CD4-positive, alpha-beta T cell (primary cell): Measurements from ENCODE around the gene ADARB2. TPM values are rescaled to one million over a fixed set of nuclear protein-coding genes. Genes with fewer than 3 reads are reported as not detected.

ENCODE experiments used
- ATAC-seq: fragments of 200-7000 bp; cut with Tn5 transposase; one replicate; pipeline ENCODE4 v1.10.0; 2022; ENCODE audit warnings: mild to moderate bottlenecking; ENCODE audit not compliant: poor library complexity
- CTCF ChIA-PET: fragments of 350-600 bp; sonication (Branson Sonifier 250); formaldehyde crosslinking; loops from one replicate; lab custom pipeline; 2021; ENCODE audit warnings: antibody characterized with exemption, inconsistent platforms; lab: Charles Lee
- POLR2A ChIA-PET: fragments of 350-600 bp; sonication (Branson Sonifier 250); formaldehyde crosslinking; loops from one replicate; lab custom pipeline; 2021; ENCODE audit warnings: antibody characterized with exemption, inconsistent platforms; lab: Charles Lee
- DNase-seq, 14 experiments: peaks; one replicate each; pipeline ENCODE4 v3.0.0-alpha.2; 2013 to 2020; ENCODE audit warnings: mixed read lengths in 2 of 14
- H3K27ac ChIP-seq, 2 donors: one replicate each; pipeline versions ENCODE4 v1.5.1 to v1.7.0; 2013; ENCODE audit warnings: low read length in 2 of 2, low read depth in 1 of 2, mild to moderate bottlenecking in 1 of 2
- H3K27me3 ChIP-seq, 2 experiments: 1 replicate in 1 of 2; 2 replicates in 1 of 2; pipeline versions ENCODE4 v1.6.1 to v1.7.0; 2013; ENCODE audit warnings: low read length in 2 of 2, control low read depth in 1 of 2, mild to moderate bottlenecking in 1 of 2, moderate library complexity in 1 of 2; ENCODE audit not compliant: insufficient read depth in 2 of 2, control insufficient read depth in 1 of 2
- H3K36me3 ChIP-seq: one replicate; pipeline ENCODE4 v1.6.1; 2013; ENCODE audit warnings: low read length, control low read depth; ENCODE audit not compliant: insufficient read depth
- H3K4me1 ChIP-seq: one replicate; pipeline ENCODE4 v1.6.1; 2013; ENCODE audit warnings: low read length, control low read depth; ENCODE audit not compliant: insufficient read depth
- H3K4me3 ChIP-seq: one replicate; pipeline ENCODE4 v1.5.1; 2013; ENCODE audit warnings: mild to moderate bottlenecking, low read length, moderate library complexity
- H3K9me3 ChIP-seq, 2 experiments: 1 replicate in 1 of 2; 2 replicates in 1 of 2; pipeline versions ENCODE4 v1.6.1 to v1.7.0; 2013; ENCODE audit warnings: low read length in 2 of 2, mild to moderate bottlenecking in 2 of 2, control low read depth in 1 of 2, moderate library complexity in 1 of 2; ENCODE audit not compliant: control insufficient read depth in 1 of 2, insufficient read depth in 1 of 2
- H3K27ac Mint-ChIP-seq: one replicate; pipeline ENCODE4 v1.8.0; 2020; ENCODE audit warnings: mixed read lengths
- H3K27me3 Mint-ChIP-seq: one replicate; pipeline ENCODE4 v1.8.0; 2021; ENCODE audit warnings: mixed read lengths
- H3K36me3 Mint-ChIP-seq: one replicate; pipeline ENCODE4 v1.8.0; 2021; ENCODE audit warnings: low read depth, mixed read lengths
- H3K4me1 Mint-ChIP-seq: one replicate; pipeline ENCODE4 v1.8.0; 2021; ENCODE audit warnings: low read depth, mixed read lengths
- H3K4me3 Mint-ChIP-seq: one replicate; pipeline ENCODE4 v1.8.0; 2020; ENCODE audit warnings: mild to moderate bottlenecking, mixed read lengths
- H3K9me3 Mint-ChIP-seq: one replicate; pipeline ENCODE4 v1.8.0; 2020; ENCODE audit warnings: mixed read lengths
- CTCF ChIP-seq: fragments of 200-600 bp; IDR thresholded peaks from one replicate; pipeline ENCODE4 v1.8.0; 2022; ENCODE audit warnings: antibody characterized with exemption, mild to moderate bottlenecking
- intact Hi-C, 2 experiments: fragments of 100-400 bp; cut with DNase I in 1 of 2; cut with micrococcal nuclease in 1 of 2; formaldehyde crosslinking; loops; one replicate each; pipeline versions ENCODE4 v1.15.1 to v1.9.0; 2023 to 2025; cut with DNase I, micrococcal nuclease
- total RNA-seq, 174 experiments: library from RNA in 2 of 174; stranded (reverse) in 2 of 174; gene quantifications; one replicate each; pipeline ENCODE4 v1.2.3 and lab custom pipeline; 2021 to 2026

Gene ADARB2
- total RNA-seq, 2 experiments from 2014 or later, result 0.14 TPM; not detected in 1

- Mint-ChIP-seq H3K27me3 (no peaks in the 10 kb centered on the region), H3K9me3 (no peaks in the 10 kb centered on the region), H3K4me1 (no peaks in the 10 kb centered on the region), H3K27ac (no peak overlapping the region), H3K4me3 (no peak overlapping the region), H3K36me3 (no peaks in the 10 kb centered on the region)
- no peak overlapping the region for H3K27ac ChIP-seq
- H3K36me3 ChIP-seq, result no peaks in the 10 kb centered on the region
- H3K9me3 ChIP-seq, result no peaks in the 10 kb centered on the region
- DNase-seq (no peak), ATAC-seq (no peak)
- no peaks in the 10 kb centered on the region for H3K27me3 ChIP-seq
- H3K4me3 ChIP-seq, result no peak overlapping the region
- POLR2A ChIA-PET, result no interaction called here
- TF ChIP-seq CTCF, result no peak
- H3K4me1 ChIP-seq, result no peaks in the 10 kb centered on the region
- CTCF ChIA-PET, result no interaction called here
- intact Hi-C loops, result no loop called here
These were observed 468.5 kb downstream of the ADARB2 start for GRCh38 chr10:1268831-1269230.

GRCh38 chr10:1267568-1267967 lies 469.8 kb downstream of the ADARB2 start:
- no peak for TF ChIP-seq CTCF
- CTCF ChIA-PET, result no interaction called here
- POLR2A ChIA-PET, result no interaction called here
- H3K4me3 Mint-ChIP-seq, result no peak overlapping the region
- H3K27me3 Mint-ChIP-seq, result no peaks in the 10 kb centered on the region
- H3K4me1 ChIP-seq, result no peaks in the 10 kb centered on the region
- no peak overlapping the region for H3K4me3 ChIP-seq
- intact Hi-C loops, result no loop called here
- no peak overlapping the region for H3K27ac Mint-ChIP-seq
- H3K9me3 ChIP-seq, result no peaks in the 10 kb centered on the region
- ATAC-seq, result no peak
- no peaks in the 10 kb centered on the region for H3K36me3 ChIP-seq
- H3K27ac ChIP-seq, result no peak overlapping the region
- no peaks in the 10 kb centered on the region for H3K4me1 Mint-ChIP-seq
- no peaks in the 10 kb centered on the region for H3K27me3 ChIP-seq
- no peaks in the 10 kb centered on the region for H3K9me3 Mint-ChIP-seq
- H3K36me3 Mint-ChIP-seq, result no peaks in the 10 kb centered on the region
- no peak for DNase-seq

GRCh38 chr10:1267148-1267547 lies 470.2 kb downstream of the ADARB2 start:
- intact Hi-C loops, result no loop called here
- Histone ChIP-seq H3K36me3 (no peaks in the 10 kb centered on the region), H3K27me3 (no peaks in the 10 kb centered on the region), H3K27ac (no peak overlapping the region), H3K9me3 (no peaks in the 10 kb centered on the region), H3K4me1 (no peaks in the 10 kb centered on the region), H3K4me3 (no peak overlapping the region)
- no peak overlapping the region for H3K27ac Mint-ChIP-seq
- TF ChIP-seq CTCF, result no peak
- no peaks in the 10 kb centered on the region for H3K36me3 Mint-ChIP-seq
- H3K4me3 Mint-ChIP-seq, result no peak overlapping the region
- CTCF ChIA-PET, result no interaction called here
- H3K4me1 Mint-ChIP-seq, result no peaks in the 10 kb centered on the region
- POLR2A ChIA-PET, result no interaction called here
- no peak for DNase-seq
- no peak for ATAC-seq
- no peaks in the 10 kb centered on the region for H3K9me3 Mint-ChIP-seq
- no peaks in the 10 kb centered on the region for H3K27me3 Mint-ChIP-seq
